Dedifferentiated amniotic fluid mesenchymal stem cell (primary cell): ENCODE data around the gene SMIM38.

Experiments
- DNase-seq: peaks from one replicate; pipeline ENCODE4 v3.0.0-alpha.2; 2016; ENCODE audit errors: extremely low spot score

The SMIM38 gene

GRCh38 chr11:69180726-69181125 lies 25.0 kb downstream of the SMIM38 start:
- no peak for DNase-seq

GRCh38 chr11:69183613-69184012 lies 27.9 kb downstream of the SMIM38 start:
- DNase-seq: no peak

GRCh38 chr11:69186316-69187260 lies 30.9 kb downstream of the SMIM38 start:
- no peak for DNase-seq

GRCh38 chr11:69187540-69188065 lies 31.9 kb downstream of the SMIM38 start:
- no peak for DNase-seq

GRCh38 chr11:69189059-69189458 lies 33.3 kb downstream of the SMIM38 start:
- DNase-seq: no peak

- DNase-seq: no peak
These were observed 35.2 kb downstream of the SMIM38 start for GRCh38 chr11:69190796-69191536.

GRCh38 chr11:69192301-69192721 lies 36.6 kb downstream of the SMIM38 start:
- DNase-seq: no peak

GRCh38 chr11:69193151-69193550 lies 37.4 kb downstream of the SMIM38 start:
- no peak for DNase-seq

- no peak for DNase-seq
These were observed 37.9 kb downstream of the SMIM38 start for GRCh38 chr11:69193629-69194028.

- no peak for DNase-seq
These were observed 38.7 kb downstream of the SMIM38 start for GRCh38 chr11:69194396-69194795.

GRCh38 chr11:69194956-69195355 lies 39.2 kb downstream of the SMIM38 start:
- no peak for DNase-seq

- DNase-seq: no peak
These were observed 40.4 kb downstream of the SMIM38 start for GRCh38 chr11:69195824-69196782.

- DNase-seq: no peak
These were observed 41.0 kb downstream of the SMIM38 start for GRCh38 chr11:69196783-69197169.

- DNase-seq: no peak
These were observed 43.3 kb downstream of the SMIM38 start for GRCh38 chr11:69198891-69199582.

GRCh38 chr11:69199583-69200315 lies 44.0 kb downstream of the SMIM38 start:
- DNase-seq: no peak

GRCh38 chr11:69200331-69201065 lies 44.8 kb downstream of the SMIM38 start:
- DNase-seq: no peak

GRCh38 chr11:69201066-69201365 lies 45.3 kb downstream of the SMIM38 start:
- no peak for DNase-seq

GRCh38 chr11:69201764-69202370 lies 46.1 kb downstream of the SMIM38 start:
- no peak for DNase-seq

- DNase-seq: no peak
These were observed 46.9 kb downstream of the SMIM38 start for GRCh38 chr11:69202511-69203221.
